ENCODE measurements around the gene SRC.

SRC gene

GRCh38 chr20:37432606-37433005, 86.7 kb downstream of the SRC start:
- no peak for DNase-seq
- in situ Hi-C loops (cut with MboI; ENCODE audit: low pct_unique_long_range_greater_than_20kb, low sequenced_read_pairs): no loop called here

DNA sequence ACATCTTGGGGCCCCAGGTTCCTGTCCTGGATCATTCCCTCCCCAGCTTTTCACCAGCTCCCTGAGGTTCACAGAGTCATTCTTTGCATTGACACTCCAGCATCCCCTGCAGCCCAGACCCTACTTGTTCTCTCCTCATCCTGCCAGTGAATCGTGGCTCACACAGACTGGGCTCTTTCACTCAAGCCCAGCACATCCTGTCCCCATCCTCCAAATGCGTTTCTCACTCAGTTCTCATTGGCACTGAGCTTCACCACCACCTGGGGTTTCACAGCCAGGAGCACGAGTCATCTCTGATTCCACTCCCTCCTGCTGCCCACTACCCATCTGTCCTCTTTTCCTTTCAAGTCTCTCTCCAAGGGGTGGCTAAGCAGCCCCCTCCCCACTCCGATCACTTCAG, 89.7 kb downstream of the SRC start:
- in situ Hi-C loops (cut with MboI; ENCODE audit: low pct_unique_long_range_greater_than_20kb, low sequenced_read_pairs): no loop called here

GRCh38 chr20:37436527-37437186, 90.7 kb downstream of the SRC start:
- in situ Hi-C loops (cut with MboI; ENCODE audit: low pct_unique_long_range_greater_than_20kb, low sequenced_read_pairs): no loop called here
- DNase-seq: no peak

More for the DNA sequence above, 89.7 kb downstream of the SRC start:
- DNase-seq: no peak

GRCh38 chr20:37437676-37438075, 91.7 kb downstream of the SRC start:
- in situ Hi-C loops (cut with MboI; ENCODE audit: low pct_unique_long_range_greater_than_20kb, low sequenced_read_pairs): no loop called here
- DNase-seq: no peak

DNA sequence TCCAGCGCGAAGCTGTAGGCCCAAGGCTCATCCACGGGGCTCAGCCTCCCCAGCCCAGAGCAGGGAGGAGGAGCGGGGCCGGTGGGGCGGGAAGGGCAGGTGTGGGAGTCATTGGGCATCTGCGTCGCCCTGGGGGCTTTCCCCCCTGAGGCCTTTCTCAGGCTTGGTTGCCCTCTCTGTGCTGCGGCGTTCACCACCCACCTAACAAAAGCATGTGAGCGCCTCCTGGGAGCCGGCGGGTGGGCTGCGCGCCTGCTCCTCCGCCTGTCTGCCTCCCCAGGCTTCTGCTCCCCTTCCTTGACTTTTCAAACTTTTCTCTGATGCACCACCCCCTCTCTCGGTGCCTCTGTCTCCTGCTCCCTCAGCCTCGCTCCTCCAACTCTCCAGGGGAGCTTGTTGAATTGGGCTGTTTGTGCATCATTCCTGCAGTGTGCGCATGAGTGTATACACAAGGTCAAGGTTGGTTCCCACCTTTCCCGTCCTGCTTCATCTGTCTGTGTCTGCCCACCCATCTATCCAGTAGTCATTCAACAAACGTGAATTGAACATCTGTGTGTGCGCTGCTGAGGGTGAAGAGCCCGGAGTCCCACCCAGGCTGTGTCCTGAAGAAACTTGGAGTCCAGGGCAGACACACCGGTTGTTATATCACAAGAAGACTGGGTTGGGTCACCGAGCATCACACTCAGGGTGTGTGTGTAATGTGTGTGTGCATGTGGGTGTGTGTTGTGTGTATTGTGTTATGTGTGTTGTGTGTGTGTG, 92.7 kb downstream of the SRC start:
- no peak for DNase-seq
- in situ Hi-C loops (cut with MboI; ENCODE audit: low pct_unique_long_range_greater_than_20kb, low sequenced_read_pairs): no loop called here

DNA sequence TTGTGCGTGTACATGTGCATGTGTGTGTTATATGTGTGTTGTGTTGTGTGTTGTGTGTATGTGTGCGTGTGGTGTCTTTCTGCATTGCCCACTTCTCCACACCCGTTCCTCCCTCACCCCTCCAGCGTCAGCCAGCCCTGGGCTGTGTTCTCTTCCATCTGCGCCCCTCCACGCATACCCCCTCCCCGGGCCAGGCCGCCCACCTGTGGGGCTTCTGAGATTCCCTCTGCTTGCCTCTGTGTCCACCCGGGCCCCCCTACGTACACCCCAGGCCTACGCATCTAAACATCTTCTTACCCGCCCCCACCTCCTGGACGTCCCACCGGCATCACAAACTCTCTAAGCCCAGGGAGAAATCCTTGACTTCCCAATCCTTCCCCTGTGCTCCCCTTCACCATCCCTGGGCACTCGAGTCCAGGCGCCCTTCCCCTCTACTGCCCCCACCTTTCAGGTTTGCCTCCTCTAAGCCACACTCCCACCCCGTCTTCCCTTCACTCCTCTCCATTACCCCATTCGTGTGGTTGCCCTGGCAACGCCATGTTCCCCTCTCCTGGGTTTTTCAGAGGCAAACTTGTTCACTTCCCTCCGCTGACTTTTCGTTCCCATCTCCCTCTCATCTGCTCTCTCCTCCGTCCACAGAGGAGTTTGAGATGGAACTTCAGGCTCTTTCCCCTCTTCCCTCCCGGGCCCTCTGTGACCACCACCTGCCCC, 93.4 kb downstream of the SRC start:
- DNase-seq: no peak
- in situ Hi-C loops (cut with MboI; ENCODE audit: low pct_unique_long_range_greater_than_20kb, low sequenced_read_pairs): no loop called here

- in situ Hi-C loops (cut with MboI; ENCODE audit: low pct_unique_long_range_greater_than_20kb, low sequenced_read_pairs): no loop called here
- no peak for DNase-seq
Observed at GRCh38 chr20:37441023-37441422, 95.1 kb downstream of the SRC start.

- in situ Hi-C loops (cut with MboI; ENCODE audit: low pct_unique_long_range_greater_than_20kb, low sequenced_read_pairs): no loop called here
- DNase-seq: no peak
Observed at GRCh38 chr20:37442547-37442946, 96.6 kb downstream of the SRC start.

- DNase-seq: no peak
- in situ Hi-C loops (cut with MboI; ENCODE audit: low pct_unique_long_range_greater_than_20kb, low sequenced_read_pairs): no loop called here
Observed at GRCh38 chr20:37442986-37443385, 97.0 kb downstream of the SRC start.

GRCh38 chr20:37443596-37443995, 97.7 kb downstream of the SRC start:
- in situ Hi-C loops (cut with MboI; ENCODE audit: low pct_unique_long_range_greater_than_20kb, low sequenced_read_pairs): no loop called here
- DNase-seq: no peak

DNA sequence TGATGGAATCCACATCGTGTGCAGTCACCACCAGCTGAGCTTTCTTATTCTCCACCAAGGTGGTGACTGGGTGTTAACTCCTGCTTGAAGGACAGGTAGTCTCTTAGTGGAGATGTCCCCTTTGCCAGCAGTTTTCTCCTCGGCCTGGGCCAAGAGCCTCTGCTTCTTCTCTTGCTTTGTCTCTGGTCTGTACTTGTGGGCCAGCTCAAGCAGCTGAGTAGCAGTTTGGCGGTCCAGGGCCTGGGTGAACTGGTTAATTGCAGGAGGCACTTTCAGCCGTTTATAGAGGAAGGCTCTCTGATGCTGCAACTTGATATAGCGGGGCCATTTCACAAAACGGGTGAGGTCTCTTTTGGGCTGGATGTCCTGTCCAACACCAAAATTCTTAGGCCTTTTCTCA, 99.1 kb downstream of the SRC start:
- DNase-seq: no peak
- in situ Hi-C loops (cut with MboI; ENCODE audit: low pct_unique_long_range_greater_than_20kb, low sequenced_read_pairs): no loop called here

DNA sequence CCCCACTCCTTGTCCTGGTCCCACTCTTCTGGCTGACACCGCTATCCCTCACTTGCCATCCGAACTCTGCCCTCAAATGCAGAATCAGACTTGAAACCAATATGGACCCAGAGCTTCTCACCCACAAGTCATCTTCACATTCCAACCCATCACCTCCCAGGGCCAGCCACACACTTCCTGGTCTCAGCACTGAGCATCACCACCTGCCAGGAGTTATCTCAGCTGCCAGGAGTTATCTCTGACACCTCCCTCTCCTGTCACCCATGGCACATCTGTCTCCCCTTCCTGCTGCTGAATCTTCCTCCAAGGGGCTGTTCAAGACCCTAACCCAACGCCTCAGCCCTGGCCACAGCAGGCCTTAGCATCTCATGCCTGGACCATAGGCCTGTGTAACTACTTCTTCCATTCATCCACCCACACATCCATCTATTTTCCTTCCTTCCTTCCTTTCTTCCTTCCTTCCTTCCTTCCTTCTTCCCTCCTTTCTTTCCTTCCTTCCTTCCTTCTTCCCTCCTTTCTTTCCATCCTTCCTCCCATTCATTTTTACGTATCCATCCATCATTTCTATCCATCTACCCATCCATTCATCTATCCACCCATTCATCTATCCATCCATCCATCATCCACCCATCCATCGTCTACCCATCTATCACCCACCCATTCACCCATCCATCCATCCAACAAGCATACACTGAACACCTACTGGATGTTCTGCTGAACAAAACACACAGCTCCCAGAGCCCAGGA, 100.5 kb downstream of the SRC start:
- no peak for DNase-seq
- in situ Hi-C loops (cut with MboI; ENCODE audit: low pct_unique_long_range_greater_than_20kb, low sequenced_read_pairs): no loop called here

DNA sequence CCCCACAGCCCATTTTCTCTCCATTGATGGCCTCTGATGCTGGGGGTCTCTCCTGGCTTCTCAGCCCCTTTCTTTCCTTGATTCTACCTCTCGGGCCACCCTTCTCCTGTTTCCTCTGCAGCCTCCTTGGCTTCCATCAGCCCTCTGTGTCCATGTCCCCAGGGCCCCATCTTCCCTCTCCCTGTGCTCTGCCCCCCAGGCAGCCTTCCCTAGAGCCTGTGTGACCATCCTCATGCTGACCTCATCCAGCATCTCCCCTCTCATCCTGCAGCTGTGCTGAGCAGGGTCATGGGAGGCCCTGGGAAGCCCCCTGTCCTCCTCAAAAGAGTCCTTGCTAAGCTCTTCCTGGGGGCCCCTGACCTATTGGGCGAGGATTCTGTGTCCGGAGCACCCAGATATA, 101.7 kb downstream of the SRC start:
- no peak for DNase-seq
- in situ Hi-C loops (cut with MboI; ENCODE audit: low pct_unique_long_range_greater_than_20kb, low sequenced_read_pairs): no loop called here

- DNase-seq: no peak
- in situ Hi-C loops (cut with MboI; ENCODE audit: low pct_unique_long_range_greater_than_20kb, low sequenced_read_pairs): no loop called here
Observed at GRCh38 chr20:37449276-37449675, 103.3 kb downstream of the SRC start.

- in situ Hi-C loops (cut with MboI; ENCODE audit: low pct_unique_long_range_greater_than_20kb, low sequenced_read_pairs): no loop called here
- DNase-seq: no peak
Observed at GRCh38 chr20:37450344-37450743, 104.4 kb downstream of the SRC start.

DNA sequence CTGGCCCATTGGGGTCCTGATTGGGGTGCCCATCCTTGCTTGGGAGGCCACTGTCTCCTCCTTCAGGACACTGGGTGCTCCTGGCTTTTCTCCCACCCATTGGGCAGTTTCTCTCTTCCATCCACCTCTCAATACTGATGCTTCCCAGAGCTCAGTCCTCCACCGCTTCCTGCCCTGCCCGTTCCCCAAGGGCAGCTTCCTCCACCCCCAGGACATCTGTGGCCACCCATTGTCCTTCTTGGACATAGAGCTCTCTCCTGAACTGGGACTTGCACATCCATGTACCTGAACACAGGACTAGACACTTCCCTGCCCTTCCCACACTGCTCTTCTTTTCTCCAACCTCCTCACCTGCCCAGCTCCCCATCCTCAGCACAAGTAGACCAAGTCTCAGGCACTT, 105.7 kb downstream of the SRC start:
- no peak for DNase-seq
- in situ Hi-C loops (cut with MboI; ENCODE audit: low pct_unique_long_range_greater_than_20kb, low sequenced_read_pairs): no loop called here

GRCh38 chr20:37452236-37452635, 106.3 kb downstream of the SRC start:
- in situ Hi-C loops (cut with MboI; ENCODE audit: low pct_unique_long_range_greater_than_20kb, low sequenced_read_pairs): no loop called here
- DNase-seq: no peak

DNA sequence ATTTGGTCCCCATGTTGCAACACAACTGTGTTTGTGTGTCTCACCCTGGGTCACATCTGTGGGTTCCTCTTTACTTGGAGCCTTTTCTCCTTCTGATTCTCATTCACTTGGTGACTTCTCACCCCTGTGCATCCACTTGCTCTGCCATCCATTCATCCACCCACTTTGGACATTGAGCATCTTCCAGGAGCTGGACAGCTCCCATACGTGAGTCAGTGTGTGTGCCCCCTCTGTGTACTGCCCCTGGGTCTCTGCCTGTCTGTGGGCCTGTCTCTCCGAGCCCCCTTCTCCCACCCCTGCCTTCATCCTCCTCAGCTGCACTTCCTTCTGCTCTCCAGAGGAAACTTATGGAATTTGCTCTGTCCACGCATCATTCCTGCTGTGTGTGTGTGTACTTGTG, 107.3 kb downstream of the SRC start:
- in situ Hi-C loops (cut with MboI; ENCODE audit: low pct_unique_long_range_greater_than_20kb, low sequenced_read_pairs): no loop called here

GRCh38 chr20:37453836-37454235, 107.9 kb downstream of the SRC start:
- no peak for DNase-seq
- in situ Hi-C loops (cut with MboI; ENCODE audit: low pct_unique_long_range_greater_than_20kb, low sequenced_read_pairs): no loop called here

More for the DNA sequence above, 107.3 kb downstream of the SRC start:
- DNase-seq: no peak
